KOPT-K1 (cell line): ENCODE data around the gene DEFB131B.
"Not testable (repeated sequence)": the region's sequence is repeated elsewhere in the genome, so short reads cannot be mapped to it uniquely, and the experiment has no call there.

Experiments
- H3K27ac ChIP-seq: fragments of 200-600 bp; sonication (generic); 2 replicates; pipeline ENCODE4 v1.5.1; 2016; ENCODE audit warnings: antibody characterized with exemption, mild to moderate bottlenecking, low read depth, low read length; ENCODE audit not compliant: poor library complexity, severe bottlenecking
- H3K36me3 ChIP-seq: fragments of 200-600 bp; sonication (generic); 2 replicates; pipeline ENCODE4 v1.5.1; 2017; ENCODE audit warnings: antibody characterized with exemption, mild to moderate bottlenecking, low read length, moderate library complexity; ENCODE audit not compliant: insufficient read depth
- H3K9me3 ChIP-seq: fragments of 200-600 bp; sonication (generic); 2 replicates; pipeline ENCODE4 v1.5.1; 2017; ENCODE audit warnings: antibody characterized with exemption, low read length, mild to moderate bottlenecking; ENCODE audit not compliant: insufficient read depth, poor library complexity, severe bottlenecking

DEFB131B gene, protein sequence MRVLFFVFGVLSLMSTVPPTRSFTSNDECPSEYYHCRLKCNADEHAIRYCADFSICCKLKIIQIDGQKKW

DNA sequence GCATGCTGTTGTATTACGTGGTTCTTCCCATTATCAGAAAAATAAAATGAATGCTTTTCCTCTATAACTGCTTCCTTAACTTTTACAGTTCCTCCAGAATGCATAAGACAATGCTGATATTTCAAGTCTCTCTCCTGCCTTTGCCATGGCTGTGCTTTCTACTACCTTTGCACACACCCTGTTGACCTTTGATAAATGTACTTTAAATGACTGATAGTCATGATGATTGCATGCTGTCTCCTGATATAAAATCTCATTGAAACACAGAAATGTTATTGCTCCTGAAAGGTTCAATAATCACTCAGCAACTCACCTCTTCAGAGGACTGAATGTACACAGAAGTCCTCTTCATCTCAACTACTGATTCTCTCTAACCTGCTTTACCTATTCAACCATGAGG is at the start of gene DEFB131B:
Gene DEFB131B, plus strand, starts transcription at position 395 of the 400 bp plus-strand sequence. Its CDS starts 0 bp downstream, at position 395.
- not testable (repeated sequence) for H3K36me3 ChIP-seq, H3K27ac ChIP-seq, H3K9me3 ChIP-seq

DNA sequence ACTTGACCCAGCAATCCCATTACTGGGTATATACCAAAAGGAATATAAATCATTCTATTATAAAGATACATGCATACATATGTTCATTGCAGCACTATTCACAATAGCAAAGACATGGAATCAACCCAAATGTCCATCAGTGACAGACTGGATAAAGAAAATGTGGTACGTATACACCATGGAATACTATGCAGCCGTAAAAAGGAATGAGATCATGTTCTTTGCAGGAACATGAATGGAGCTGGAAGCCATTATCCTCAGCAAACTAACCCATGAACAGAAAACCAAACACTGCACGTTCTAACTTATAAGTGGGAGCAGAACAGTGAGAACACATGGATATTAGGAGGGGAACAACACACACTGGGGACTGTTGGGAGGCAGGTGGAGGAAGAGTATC is 49.0 kb upstream of the DEFB131B start:
- not testable (repeated sequence) for H3K36me3 ChIP-seq, H3K27ac ChIP-seq, H3K9me3 ChIP-seq

DNA sequence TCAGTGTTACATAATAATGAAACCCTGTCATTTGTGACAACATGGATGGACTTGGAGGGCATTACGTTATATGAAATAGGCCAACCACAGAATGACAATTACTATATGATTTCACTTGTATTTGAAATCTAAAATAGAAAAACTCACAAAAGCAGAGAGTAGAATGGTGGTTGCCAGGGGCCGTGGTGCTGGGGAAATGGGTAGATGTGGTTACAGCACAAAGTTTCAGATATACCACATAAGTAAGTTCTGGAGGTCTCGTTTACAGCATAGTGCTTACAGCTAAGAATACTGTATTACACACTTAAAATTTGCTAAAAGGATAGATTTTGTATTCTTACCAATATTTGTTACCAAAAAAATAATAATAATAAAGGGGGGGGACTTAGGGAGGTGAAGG is 48.6 kb upstream of the DEFB131B start:
- H3K36me3 ChIP-seq, H3K9me3 ChIP-seq, H3K27ac ChIP-seq: not testable (repeated sequence)

DNA sequence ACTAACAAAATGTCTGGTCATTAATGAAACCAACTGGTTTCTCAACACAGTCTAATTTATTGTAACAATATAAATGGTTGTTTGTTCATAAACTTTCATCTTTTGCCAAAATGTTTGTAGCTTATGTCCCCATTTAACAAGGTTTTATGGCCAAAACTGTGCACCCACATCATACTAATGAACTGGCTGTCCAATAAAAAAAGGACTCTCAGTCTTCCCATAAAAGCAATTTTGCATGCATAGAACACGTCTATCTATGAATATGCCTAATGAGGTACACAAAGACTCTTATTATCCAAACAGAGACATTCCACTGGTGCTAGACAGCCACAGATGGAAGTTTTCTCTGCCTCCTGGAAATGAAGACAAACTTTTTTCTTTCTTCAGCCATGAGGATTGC is 45.4 kb upstream of the DEFB131B start, which contains the start of gene DEFB108B:
Gene DEFB108B, plus strand, starts transcription at position 390 of the 400 bp plus-strand sequence. Its CDS starts 0 bp downstream, at position 390.
- H3K27ac ChIP-seq, H3K36me3 ChIP-seq, H3K9me3 ChIP-seq: not testable (repeated sequence)

DNA sequence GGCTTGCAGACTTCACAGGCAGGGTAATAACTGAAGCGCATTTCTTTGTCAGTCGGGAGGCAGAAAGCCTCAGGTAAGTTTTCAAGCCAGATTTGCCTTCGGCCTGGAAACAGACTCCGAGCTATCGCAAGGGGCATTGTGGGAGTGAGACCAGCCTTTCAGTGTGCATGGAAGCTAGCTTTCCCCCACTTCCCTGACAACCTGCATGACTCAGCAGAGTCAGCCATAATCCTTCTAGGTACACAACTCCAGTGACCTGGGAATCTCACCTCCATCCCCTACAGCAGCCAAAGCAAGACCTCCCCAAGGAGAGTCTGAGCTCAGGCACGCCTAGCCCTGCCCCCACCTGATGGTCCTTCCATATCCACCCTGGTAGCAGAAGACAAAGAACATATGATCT is 35.5 kb upstream of the DEFB131B start:
- H3K36me3 ChIP-seq, H3K9me3 ChIP-seq, H3K27ac ChIP-seq: not testable (repeated sequence)

DNA sequence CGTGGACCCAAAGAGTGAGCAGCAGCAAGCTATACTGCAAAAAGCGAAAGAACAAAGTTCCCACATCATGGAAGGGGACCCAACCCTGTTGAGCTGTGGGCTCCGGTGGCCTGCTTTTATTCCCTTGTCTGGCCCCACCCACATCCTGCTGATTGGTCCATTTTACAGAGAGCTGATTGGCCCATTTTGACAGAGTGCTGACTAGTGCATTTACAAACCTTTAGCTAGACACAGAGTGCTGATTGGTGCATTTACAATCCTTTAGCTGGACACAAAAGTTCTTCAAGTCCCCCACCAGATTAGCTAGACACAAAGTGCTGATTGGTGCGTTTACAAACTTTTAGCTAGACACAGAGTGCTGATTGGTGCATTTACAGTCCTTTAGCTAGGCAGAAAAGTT is 34.9 kb upstream of the DEFB131B start:
- H3K36me3 ChIP-seq, H3K27ac ChIP-seq, H3K9me3 ChIP-seq: not testable (repeated sequence)

DNA sequence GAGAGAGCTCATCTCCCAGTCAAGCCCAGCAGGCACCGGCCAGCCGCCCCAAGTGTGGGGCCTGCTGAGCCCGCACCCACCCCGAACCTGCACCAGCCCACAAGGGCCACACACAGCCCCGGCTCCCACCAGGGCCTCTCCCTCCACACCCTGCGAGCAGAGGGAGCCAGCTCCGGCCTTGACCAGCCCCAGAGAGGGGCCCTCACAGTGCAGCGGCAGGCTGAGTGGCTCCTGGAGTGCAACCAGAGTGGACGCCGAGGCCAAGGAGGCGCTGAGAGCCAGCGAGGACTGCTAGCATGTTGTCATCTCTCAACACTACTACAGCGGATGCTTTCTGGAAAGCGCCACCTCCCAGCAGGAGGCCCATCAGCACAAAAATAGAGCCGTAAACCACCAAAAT is 34.4 kb upstream of the DEFB131B start:
- H3K27ac ChIP-seq: no peak overlapping the region
- H3K9me3 ChIP-seq: no peaks in the 10 kb centered on the region

DNA sequence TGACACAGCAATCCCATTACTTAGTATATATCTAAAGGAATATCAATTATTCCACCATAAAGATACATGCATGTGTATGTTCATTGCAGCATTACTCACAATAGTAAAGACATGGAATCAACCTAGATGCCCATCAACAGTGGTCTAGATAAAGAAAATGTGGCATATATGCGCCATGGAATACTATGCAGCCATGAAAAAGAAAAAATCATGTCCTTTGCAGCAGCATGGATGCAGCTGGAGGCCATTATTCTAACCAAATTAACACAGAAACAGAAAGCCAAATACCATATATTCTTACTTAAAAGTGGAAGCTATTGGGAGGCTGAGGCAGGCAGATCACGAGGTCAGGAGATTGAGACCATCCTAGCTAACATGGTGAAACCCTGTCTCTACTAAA is 24.4 kb upstream of the DEFB131B start:
- not testable (repeated sequence) for H3K27ac ChIP-seq, H3K36me3 ChIP-seq, H3K9me3 ChIP-seq

More for the DNA sequence above, 34.4 kb upstream of the DEFB131B start:
- H3K36me3 ChIP-seq: no peaks in the 10 kb centered on the region

DNA sequence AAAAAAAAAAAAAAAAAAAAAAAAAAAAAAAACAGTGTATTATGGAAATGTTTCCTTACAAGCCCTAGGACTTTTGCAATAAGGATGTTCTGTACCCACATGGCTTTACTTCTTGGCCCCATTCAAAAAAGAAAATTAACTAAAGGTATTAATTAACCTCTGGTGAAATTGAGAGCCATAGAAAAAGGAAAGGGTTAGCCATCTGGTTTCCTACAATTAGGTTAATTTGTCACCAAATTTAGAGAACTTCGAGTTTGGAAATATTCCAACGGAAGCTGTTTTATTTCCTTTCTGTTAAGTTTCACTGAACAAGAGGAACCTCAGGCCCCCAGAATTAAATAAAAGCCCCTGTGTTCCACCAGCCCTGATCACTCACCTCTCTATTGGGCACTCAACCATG is 22.4 kb upstream of the DEFB131B start:
- not testable (repeated sequence) for H3K36me3 ChIP-seq, H3K27ac ChIP-seq, H3K9me3 ChIP-seq

DNA sequence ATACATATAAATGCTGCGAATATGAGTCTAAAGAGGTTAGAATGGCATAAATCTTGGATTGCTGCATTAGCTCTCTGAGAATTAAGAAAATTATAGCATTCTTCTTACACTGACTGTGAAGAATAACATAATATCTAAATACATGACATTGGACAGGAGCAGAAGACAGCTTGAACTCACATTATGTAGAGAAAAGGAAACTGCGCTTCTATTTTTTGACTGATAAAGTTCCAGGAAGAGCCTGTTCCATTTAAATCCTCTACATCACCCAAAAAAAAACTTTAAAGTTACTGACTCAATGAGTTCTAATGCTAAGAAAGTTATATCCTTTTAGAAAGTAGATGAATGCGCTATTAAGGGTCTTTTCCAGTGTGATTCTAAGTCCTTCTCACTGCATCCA is 17.4 kb upstream of the DEFB131B start:
- not testable (repeated sequence) for H3K36me3 ChIP-seq, H3K27ac ChIP-seq, H3K9me3 ChIP-seq

DNA sequence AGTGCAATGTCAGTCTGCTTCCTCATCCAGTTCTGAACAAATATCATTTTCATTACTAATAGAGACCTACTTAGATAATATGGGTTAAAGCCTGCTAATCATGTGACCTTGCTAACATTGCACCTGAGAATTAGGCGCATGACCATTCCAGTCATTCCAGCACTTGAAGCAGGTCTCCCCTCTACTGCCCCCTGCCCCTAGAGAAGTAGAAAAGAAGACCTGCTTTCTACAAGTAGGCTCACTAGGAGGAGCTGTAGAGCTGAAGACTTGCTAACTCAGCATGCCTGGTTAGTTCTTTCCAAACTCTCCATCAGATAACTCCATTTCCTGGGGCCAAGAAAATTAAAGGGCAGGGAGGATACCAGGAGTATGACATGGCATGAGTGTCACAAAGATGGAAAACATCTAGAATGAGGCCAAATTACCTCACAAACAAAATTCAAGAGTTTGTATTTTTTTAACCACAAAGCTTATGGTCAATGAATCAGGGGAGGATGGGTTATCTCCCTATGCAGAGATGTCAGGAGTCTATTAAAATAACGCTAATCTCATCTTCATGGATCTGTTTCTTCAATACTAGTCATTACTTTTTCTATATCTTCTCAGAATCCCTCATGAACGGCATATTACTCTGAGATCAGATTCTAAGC is 14.2 kb upstream of the DEFB131B start:
- not testable (repeated sequence) for H3K27ac ChIP-seq, H3K9me3 ChIP-seq, H3K36me3 ChIP-seq

DNA sequence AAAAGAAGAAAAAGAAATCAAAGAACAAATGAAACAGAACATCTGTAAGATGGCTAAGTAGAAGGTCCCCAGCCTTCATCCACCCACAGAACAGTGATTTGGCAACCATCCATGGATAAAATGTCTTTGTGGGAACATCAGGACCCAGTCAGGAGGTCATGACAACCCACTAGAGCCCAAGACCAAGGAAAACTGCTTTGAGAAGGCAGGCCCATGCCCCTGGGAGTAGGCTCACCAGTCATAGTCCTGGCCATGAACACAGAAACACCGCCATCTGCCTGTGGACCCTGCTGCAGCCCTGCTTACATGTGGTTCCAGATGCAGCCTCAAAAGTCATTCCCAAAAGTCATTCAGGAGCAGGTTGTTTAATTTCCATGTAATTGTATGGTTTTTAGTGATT is 11.0 kb upstream of the DEFB131B start:
- H3K9me3 ChIP-seq, H3K36me3 ChIP-seq, H3K27ac ChIP-seq: not testable (repeated sequence)

DNA sequence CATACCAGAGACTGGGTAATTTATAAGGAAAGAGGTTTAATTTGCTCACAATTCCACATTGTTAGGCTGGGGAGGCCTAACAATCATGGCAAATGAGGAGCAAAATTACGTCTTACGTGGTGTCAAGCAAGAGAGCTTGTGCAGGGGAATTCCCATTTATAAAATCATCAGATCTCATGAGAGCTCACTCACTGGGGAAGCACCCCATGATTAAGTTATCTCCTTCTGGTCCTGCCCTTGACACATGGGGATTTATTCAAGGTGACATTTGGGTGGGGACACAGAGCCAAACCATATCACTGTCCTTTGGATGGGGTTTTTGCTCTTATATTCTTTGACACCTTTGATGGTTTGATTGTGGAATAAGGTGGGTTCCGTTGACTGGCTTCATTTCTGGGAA is 8.3 kb upstream of the DEFB131B start:
- not testable (repeated sequence) for H3K9me3 ChIP-seq, H3K36me3 ChIP-seq, H3K27ac ChIP-seq

DNA sequence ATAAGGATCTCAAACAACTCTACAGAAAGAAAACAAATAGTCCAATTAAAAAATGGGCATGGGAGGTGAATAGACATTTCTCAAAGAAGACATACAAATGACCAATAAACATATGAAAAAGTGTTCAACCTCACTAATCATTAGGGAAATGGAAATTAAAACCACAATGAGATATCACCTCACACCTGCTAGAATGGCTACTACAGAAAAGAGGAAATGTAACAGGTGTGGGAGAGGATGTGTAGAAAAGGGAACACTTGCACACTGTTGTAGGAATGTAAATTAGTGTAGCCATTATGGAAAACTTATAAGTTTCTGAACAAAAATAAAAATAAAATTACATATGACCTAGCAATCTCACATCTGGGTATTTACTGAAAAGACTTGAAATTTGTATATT is 7.6 kb upstream of the DEFB131B start:
- not testable (repeated sequence) for H3K27ac ChIP-seq, H3K36me3 ChIP-seq, H3K9me3 ChIP-seq

DNA sequence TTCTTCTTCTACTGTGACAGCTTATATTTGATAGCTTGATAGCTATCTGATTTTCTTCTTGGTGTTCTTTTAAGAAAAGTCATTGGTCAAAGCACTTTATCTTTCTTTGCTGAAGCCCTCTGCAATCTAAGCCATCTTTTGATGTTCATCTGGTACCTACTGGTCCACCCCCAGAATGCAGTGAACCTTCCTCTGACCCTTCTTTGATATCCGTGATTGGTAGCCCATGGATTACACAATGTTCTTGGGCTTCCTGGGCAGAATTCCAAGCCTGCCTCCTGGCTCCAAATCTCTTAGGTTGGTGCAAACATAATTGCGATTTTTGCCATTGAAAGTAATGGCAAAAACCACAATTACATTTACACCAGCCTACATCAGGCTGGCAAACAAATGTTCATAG is 2.0 kb upstream of the DEFB131B start:
- not testable (repeated sequence) for H3K27ac ChIP-seq, H3K9me3 ChIP-seq, H3K36me3 ChIP-seq

DNA sequence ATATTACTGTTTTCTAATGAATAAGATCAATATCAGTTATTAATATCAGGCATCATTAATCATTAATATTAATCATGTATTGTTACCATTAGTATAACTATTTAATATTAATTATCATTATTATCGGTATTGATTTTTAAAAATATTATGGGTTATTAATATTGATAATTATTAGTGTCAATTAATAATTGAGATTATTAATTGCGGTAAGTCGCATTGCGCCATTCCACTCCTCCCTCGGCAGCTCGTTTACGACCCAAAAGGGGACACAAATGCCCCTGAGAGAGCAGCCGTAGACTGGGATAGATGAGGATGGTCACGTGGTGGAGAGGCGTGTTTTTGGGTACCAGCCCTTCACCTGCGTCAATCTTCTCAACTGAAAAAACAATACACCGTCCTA is 7.6 kb downstream of the DEFB131B start:
- H3K36me3 ChIP-seq, H3K9me3 ChIP-seq, H3K27ac ChIP-seq: not testable (repeated sequence)
